Spleen (tissue), 11 donors: ENCODE measurements around the gene VWF. TPM values are rescaled to one million over a fixed set of nuclear protein-coding genes. Genes with fewer than 3 reads are reported as not detected.

ENCODE experiments used
- DNase-seq: peaks from one replicate; pipeline ENCODE4 v3.0.0-alpha.2; 2020
- H3K27ac ChIP-seq, 8 donors: fragments of 200-600 bp; sonication (generic) in 7 of 8; 1 replicate in 4 of 8; 2 replicates in 4 of 8; pipeline versions ENCODE4 v1.5.0 to v1.8.0; 2016 to 2021; ENCODE audit warnings: inconsistent platforms in 4 of 8, mild to moderate bottlenecking in 4 of 8, moderate library complexity in 1 of 8
- H3K27me3 ChIP-seq, 7 donors: fragments of 200-600 bp; sonication (generic) in 6 of 7; replicated peaks in 1 of 7; 1 replicate in 4 of 7; 2 replicates in 3 of 7; pipeline versions ENCODE4 v1.5.0 to v1.8.0; 2016 to 2021; ENCODE audit warnings: inconsistent platforms in 3 of 7, mild to moderate bottlenecking in 1 of 7
- H3K36me3 ChIP-seq, 6 donors: fragments of 200-600 bp; sonication (generic) in 5 of 6; 1 replicate in 4 of 6; 2 replicates in 2 of 6; pipeline versions ENCODE4 v1.5.0 to v1.8.0; 2016 to 2021; ENCODE audit warnings: inconsistent platforms in 2 of 6
- H3K4me1 ChIP-seq, 6 donors: fragments of 200-600 bp; sonication (generic) in 5 of 6; 1 replicate in 3 of 6; 2 replicates in 3 of 6; pipeline versions ENCODE4 v1.5.0 to v1.8.0; 2016 to 2021; ENCODE audit warnings: inconsistent platforms in 3 of 6
- H3K4me3 ChIP-seq, 8 donors: fragments of 200-600 bp; sonication (generic) in 7 of 8; 1 replicate in 4 of 8; 2 replicates in 4 of 8; pipeline versions ENCODE4 v1.5.0 to v1.8.0; 2016 to 2021; ENCODE audit warnings: inconsistent platforms in 4 of 8, mild to moderate bottlenecking in 4 of 8, moderate library complexity in 2 of 8
- H3K9me3 ChIP-seq, 8 donors: fragments of 200-600 bp; sonication (generic) in 7 of 8; 1 replicate in 4 of 8; 2 replicates in 4 of 8; pipeline versions ENCODE4 v1.5.0 to v1.8.0; 2016 to 2021; ENCODE audit warnings: inconsistent platforms in 4 of 8
- POLR2A ChIP-seq, 3 donors: fragments of 450-650 bp; IDR thresholded peaks; one replicate each; pipeline ENCODE4 v1.5.1; 2017; ENCODE audit warnings: antibody characterized with exemption in 3 of 3, mild to moderate bottlenecking in 1 of 3
- POLR2AphosphoS5 ChIP-seq, 3 donors: sonication (generic); formaldehyde crosslinking; IDR thresholded peaks; one replicate each; pipeline ENCODE4 v1.5.1; 2017; ENCODE audit warnings: antibody characterized with exemption in 3 of 3
- WGBS, 5 donors: extraction: QIAGEN DNeasy Blood & Tissue Kit in 3 of 5; methylation state at CpG; one replicate each; pipeline versions ENCODE4 v1.1.5 to v1.1.7; 2013 to 2018; 5-methylcytosine and 5-hydroxymethylcytosine counted together
- intact Hi-C: fragments of 100-400 bp; cut with DNase I; formaldehyde crosslinking; loops from one replicate; pipeline ENCODE4 v1.15.0; 2023; ENCODE audit warnings: low total_unique reads
- polyA plus RNA-seq, 3 donors: library from polyadenylated mRNA; stranded (reverse); fragments of 200-250 nt; gene quantifications; one replicate each; pipeline ENCODE4 v1.2.1, GENCODE V29; 2013
- total RNA-seq, 7 donors: library from RNA; depleted of rRNA in 3 of 7; stranded (reverse); fragments of >200 nt in 3 of 7; fragmentation: NEBNext Ultra II Directional in 4 of 7; extraction: Animal tissue kit (Norgen Biotek cat#: 25700) in 4 of 7; gene quantifications; one replicate each; pipeline versions ENCODE4 v1.1.0 to v1.2.1, GENCODE V29; 2016 to 2021
- TF ChIP-seq, protein P1 (sequence below), 11 experiments: fragments of 200-600 bp in 7 of 11; fragments of 450-650 bp in 4 of 11; sonication (generic) in 4 of 11; IDR thresholded peaks in 8 of 11; conservative IDR thresholded peaks in 3 of 11; 1 replicate in 7 of 11; 2 replicates in 4 of 11; pipeline versions ENCODE4 v1.4.0 to v1.8.0; 2016 to 2021; ENCODE audit warnings: antibody characterized with exemption in 11 of 11, inconsistent platforms in 4 of 11, mild to moderate bottlenecking in 1 of 11
- donor health status: healthy with polysubstance abuse.
- donor health status: DM: no; HTN: no; CAD: no; lungs with moderate emphysema.
- donor health status: DM: no; HTN: no; CAD: no.
- donor health status: Bipolar disorder and iron deficiency.
- donor health status: healthy.
- donor health status: DM: no; HTN: no; CAD: no.
- donor health status: DM: yes; HTN: yes; CAD: no.

VWF gene
- total and polyA plus RNA-seq, 10 donors: 12.9 to 957 (median 321) TPM

DNA sequence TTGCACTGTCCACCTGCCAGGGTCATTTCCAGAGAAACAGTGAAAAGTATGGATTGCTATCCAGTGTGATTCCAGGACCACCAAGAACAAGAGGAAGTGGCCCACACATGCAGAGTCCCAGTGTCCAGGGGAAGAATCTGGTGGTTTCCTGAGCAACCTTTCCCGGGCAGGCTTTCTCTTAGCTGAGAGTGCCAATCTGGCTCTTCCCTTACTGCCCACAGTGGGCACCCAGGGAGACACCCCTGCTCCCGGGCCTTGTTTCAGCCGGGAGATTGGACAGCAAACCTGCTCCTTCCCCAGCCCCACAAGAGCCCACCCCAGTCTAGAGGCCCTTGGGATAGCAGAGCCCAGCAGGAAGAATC, 62.1 kb downstream of the VWF start:
- Histone ChIP-seq H3K9me3 (no peaks in the 10 kb centered on the region), H3K36me3 (peaks cover 0 to 44% (median 8%) of the 10 kb centered on the region in 6 donors), H3K4me3 (no peak overlapping the region), H3K4me1 (peaks cover 0 to 15% (median 2%) of the 10 kb centered on the region in 6 donors), H3K27ac (no peak overlapping the region), H3K27me3 (peaks cover 0 to 21% (median 0%) of the 10 kb centered on the region in 7 donors)
- intact Hi-C loops: loop anchor here (5.0 to 10.0 kb wide), 2 partner anchors 132 to 225 kb away; no protein-coding TSS in a partner anchor
- WGBS, 5 donors: 74 to 86% (median 77%) methylated on average over 3 of the region's 3 CpGs
- no peak for DNase-seq
- TF ChIP-seq, protein P1, sequence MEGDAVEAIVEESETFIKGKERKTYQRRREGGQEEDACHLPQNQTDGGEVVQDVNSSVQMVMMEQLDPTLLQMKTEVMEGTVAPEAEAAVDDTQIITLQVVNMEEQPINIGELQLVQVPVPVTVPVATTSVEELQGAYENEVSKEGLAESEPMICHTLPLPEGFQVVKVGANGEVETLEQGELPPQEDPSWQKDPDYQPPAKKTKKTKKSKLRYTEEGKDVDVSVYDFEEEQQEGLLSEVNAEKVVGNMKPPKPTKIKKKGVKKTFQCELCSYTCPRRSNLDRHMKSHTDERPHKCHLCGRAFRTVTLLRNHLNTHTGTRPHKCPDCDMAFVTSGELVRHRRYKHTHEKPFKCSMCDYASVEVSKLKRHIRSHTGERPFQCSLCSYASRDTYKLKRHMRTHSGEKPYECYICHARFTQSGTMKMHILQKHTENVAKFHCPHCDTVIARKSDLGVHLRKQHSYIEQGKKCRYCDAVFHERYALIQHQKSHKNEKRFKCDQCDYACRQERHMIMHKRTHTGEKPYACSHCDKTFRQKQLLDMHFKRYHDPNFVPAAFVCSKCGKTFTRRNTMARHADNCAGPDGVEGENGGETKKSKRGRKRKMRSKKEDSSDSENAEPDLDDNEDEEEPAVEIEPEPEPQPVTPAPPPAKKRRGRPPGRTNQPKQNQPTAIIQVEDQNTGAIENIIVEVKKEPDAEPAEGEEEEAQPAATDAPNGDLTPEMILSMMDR (IDR thresholded peaks at IDR 0.05 in 8 of 11, conservative IDR thresholded peaks at IDR 0.05 in 3 of 11): no peak
- no peak for TF ChIP-seq POLR2AphosphoS5 (IDR thresholded peaks at IDR 0.05)
- TF ChIP-seq POLR2A (IDR thresholded peaks at IDR 0.05): no peak

DNA sequence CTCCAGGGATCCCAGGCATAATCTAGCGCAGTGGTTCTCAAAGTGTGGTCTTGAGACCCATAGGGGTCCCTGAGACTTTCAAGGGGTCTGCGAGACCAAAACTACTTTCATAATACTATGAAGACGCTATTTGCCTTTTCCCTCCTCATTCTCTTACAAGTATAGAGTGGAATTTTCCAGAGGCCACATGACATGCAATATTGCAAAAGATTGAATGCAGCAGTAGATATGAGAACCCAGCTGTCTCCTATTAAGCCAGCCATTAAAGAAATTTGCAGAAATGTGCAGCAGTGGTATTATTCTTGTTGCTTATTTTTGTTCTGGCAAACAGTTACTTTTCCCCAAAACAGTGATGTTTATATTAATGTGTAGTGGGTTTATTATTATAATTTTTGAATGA, 62.8 kb downstream of the VWF start:
- TF ChIP-seq POLR2AphosphoS5 (IDR thresholded peaks at IDR 0.05) (no peak), POLR2A (IDR thresholded peaks at IDR 0.05) (no peak)
- TF ChIP-seq, protein P1 (IDR thresholded peaks at IDR 0.05 in 8 of 11, conservative IDR thresholded peaks at IDR 0.05 in 3 of 11): no peak
- Histone ChIP-seq H3K9me3 (no peaks in the 10 kb centered on the region), H3K27ac (no peak overlapping the region), H3K4me3 (no peak overlapping the region), H3K27me3 (peaks cover 0 to 29% (median 5%) of the 10 kb centered on the region in 7 donors), H3K4me1 (peaks cover 0 to 19% (median 4%) of the 10 kb centered on the region in 6 donors), H3K36me3 (peaks cover 0 to 46% (median 8%) of the 10 kb centered on the region in 6 donors)
- intact Hi-C loops: loop anchor here (5.0 to 10.0 kb wide), 2 partner anchors 133 to 226 kb away; no protein-coding TSS in a partner anchor
- DNase-seq: no peak
- 77 to 92% (median 91%) methylated on average over 3 of the region's 3 CpGs for WGBS, 5 donors

DNA sequence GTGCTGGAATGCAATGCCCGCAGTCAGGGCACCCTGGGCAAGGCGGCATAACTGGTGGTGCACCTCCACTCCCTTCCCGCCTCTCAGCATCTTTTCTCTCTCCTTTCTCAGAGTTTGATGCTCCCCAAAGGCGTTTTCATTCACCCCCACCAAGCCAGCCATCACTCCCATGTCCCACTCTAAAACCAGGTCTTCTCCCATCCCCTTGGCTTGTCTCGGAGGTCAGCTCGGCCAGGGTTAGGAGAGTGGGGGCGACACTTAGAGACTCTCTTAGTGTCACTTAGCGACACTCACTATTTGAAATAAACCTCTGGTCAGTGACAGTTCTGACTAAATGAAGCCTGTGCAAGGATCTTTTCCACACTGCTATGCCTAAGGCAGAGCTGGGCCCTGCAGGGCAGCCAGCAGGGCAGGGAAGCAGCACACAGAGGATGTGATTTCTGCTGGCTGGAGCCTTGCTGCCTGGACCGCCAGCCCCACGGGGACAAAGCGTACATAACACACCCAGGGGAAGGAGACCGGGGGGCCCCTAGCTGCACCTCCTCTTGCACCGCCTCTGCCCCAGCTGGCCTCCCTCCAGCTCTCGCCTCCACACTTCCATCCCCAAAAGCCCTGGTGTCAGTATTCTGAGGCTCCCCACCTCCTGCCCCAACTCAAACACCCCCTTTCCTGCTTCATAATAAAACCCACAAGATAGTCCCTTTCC, 64.5 kb downstream of the VWF start:
- H3K27me3 ChIP-seq: peaks cover 0 to 38% (median 8%) of the 10 kb centered on the region in 7 donors
- TF ChIP-seq POLR2AphosphoS5 (IDR thresholded peaks at IDR 0.05): no peak
- no peak overlapping the region for H3K4me3 ChIP-seq
- intact Hi-C loops: loop anchor here (5.0 to 10.0 kb wide), 2 partner anchors 135 to 227 kb away; no protein-coding TSS in a partner anchor
- no peak overlapping the region for H3K27ac ChIP-seq
- peaks cover 0 to 19% (median 5%) of the 10 kb centered on the region in 6 donors for H3K4me1 ChIP-seq
- no peaks in the 10 kb centered on the region for H3K9me3 ChIP-seq
- peaks cover 0 to 46% (median 7%) of the 10 kb centered on the region in 6 donors for H3K36me3 ChIP-seq
- DNase-seq: no peak
- 69 to 79% (median 75%) methylated on average over 13 to 14 of the region's 14 CpGs for WGBS, 5 donors

DNA sequence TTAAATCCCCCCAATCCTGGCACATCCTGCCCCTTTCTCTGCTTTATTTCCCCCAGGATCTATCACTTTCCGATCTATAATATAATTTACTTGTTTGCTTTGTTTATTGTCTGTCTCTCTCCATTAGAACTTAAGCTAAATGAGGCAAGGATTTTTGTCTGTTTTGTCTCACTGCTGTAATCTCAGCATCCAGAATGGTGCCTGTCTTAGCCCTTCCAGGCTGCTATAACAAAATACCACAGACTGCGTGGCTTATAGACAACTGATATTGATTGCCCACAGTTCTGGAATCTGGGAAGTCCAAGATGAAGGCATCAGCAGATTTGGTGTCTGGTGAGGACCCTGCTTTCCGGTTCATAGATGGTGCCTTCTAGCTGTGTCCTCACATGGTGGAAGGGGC, 65.2 kb downstream of the VWF start:
- H3K27me3 ChIP-seq: peaks cover 0 to 38% (median 8%) of the 10 kb centered on the region in 7 donors
- DNase-seq: no peak
- no peaks in the 10 kb centered on the region for H3K9me3 ChIP-seq
- no peak overlapping the region for H3K4me3 ChIP-seq
- intact Hi-C loops: no loop called here
- 90 to 98% (median 94%) methylated on average over 3 of the region's 3 CpGs for WGBS, 5 donors
- H3K36me3 ChIP-seq: peaks cover 0 to 38% (median 6%) of the 10 kb centered on the region in 6 donors
- H3K27ac ChIP-seq: no peak overlapping the region
- TF ChIP-seq POLR2AphosphoS5 (IDR thresholded peaks at IDR 0.05): no peak
- no peak for TF ChIP-seq POLR2A (IDR thresholded peaks at IDR 0.05)
- TF ChIP-seq, protein P1 (IDR thresholded peaks at IDR 0.05 in 8 of 11, conservative IDR thresholded peaks at IDR 0.05 in 3 of 11): no peak
- peaks cover 0 to 23% (median 5%) of the 10 kb centered on the region in 6 donors for H3K4me1 ChIP-seq
